Hypothalamus (tissue), 51 donors: ENCODE results near the gene CASP9.
"Not testable (repeated sequence)": the region's sequence is repeated elsewhere in the genome, so short reads cannot be mapped to it uniquely, and the experiment has no call there.

Experiments
- DNase-seq, 51 donors: peaks; one replicate each; lab custom pipeline; 2025; lab: John Stamatoyannopoulos, UW

Gene CASP9

GRCh38 chr1:15526021-15526489 is 2.0 kb upstream of the CASP9 start:
- DNase-seq = peak in 1 of 51 donors; percentile 20

GRCh38 chr1:15525050-15526020 is 1.3 kb upstream of the CASP9 start:
- DNase-seq = peak in 6 of 51 donors; percentile 5 to 52 (median 24)

- peak; percentile 96 to 100 (median 100) for DNase-seq
Measured at GRCh38 chr1:15524283-15525049, 451 bp upstream of the CASP9 start.

GRCh38 chr1:15523104-15524020 is 653 bp downstream of the CASP9 start:
- no peak for DNase-seq

GRCh38 chr1:15522551-15522950 is 1.5 kb downstream of the CASP9 start:
- DNase-seq = no peak

GRCh38 chr1:15521206-15521906 is 2.7 kb downstream of the CASP9 start:
- DNase-seq = not testable (repeated sequence)

- DNase-seq = no peak
Measured at GRCh38 chr1:15519625-15520024, 4.4 kb downstream of the CASP9 start.

GRCh38 chr1:15515022-15515663 is 8.9 kb downstream of the CASP9 start:
- DNase-seq = no peak

- DNase-seq = not testable (repeated sequence)
Measured at GRCh38 chr1:15514557-15514956, 9.5 kb downstream of the CASP9 start.

- DNase-seq = no peak
Measured at GRCh38 chr1:15513919-15514318, 10.1 kb downstream of the CASP9 start.

- peak in 1 of 51 donors; percentile 4 for DNase-seq
Measured at GRCh38 chr1:15513192-15513591, 10.8 kb downstream of the CASP9 start.

GRCh38 chr1:15510611-15511405 is 13.2 kb downstream of the CASP9 start:
- DNase-seq = no peak

- no peak for DNase-seq
Measured at GRCh38 chr1:15509586-15509985, 14.4 kb downstream of the CASP9 start.

- DNase-seq = no peak
Measured at GRCh38 chr1:15508700-15509487, 15.1 kb downstream of the CASP9 start.

- DNase-seq = no peak
Measured at GRCh38 chr1:15507278-15507677, 16.7 kb downstream of the CASP9 start.

GRCh38 chr1:15506831-15507230 is 17.2 kb downstream of the CASP9 start:
- no peak for DNase-seq

GRCh38 chr1:15504436-15504835 is 19.6 kb downstream of the CASP9 start:
- DNase-seq = no peak
